ENCODE measurements around the gene TTC4.

The TTC4 gene

DNA sequence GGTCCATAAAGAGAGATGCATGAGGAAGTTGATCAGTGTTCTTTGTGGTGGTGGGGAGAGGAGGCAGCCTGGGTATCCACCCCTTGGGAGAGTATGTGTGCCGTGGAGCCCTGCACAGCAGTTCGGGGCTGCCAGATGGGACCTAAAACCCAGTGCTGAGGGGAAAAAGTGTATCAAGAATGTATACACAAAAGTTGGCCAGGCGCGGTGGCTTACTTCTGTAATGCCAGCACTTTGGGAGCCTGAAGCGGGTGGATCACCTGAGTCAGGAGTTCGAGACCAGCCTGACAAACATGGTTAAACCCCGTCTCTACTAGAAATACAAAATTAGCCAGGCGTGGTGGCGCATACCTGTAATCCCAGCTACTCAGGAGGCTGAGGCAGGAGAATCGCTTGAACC lies 4.1 kb upstream of the TTC4 start:
- H3K9me3 ChIP-seq (ENCODE audit: control insufficient read depth, insufficient read depth, low read length) = no peaks in the 10 kb centered on the region
- TF ChIP-seq, protein P1, sequence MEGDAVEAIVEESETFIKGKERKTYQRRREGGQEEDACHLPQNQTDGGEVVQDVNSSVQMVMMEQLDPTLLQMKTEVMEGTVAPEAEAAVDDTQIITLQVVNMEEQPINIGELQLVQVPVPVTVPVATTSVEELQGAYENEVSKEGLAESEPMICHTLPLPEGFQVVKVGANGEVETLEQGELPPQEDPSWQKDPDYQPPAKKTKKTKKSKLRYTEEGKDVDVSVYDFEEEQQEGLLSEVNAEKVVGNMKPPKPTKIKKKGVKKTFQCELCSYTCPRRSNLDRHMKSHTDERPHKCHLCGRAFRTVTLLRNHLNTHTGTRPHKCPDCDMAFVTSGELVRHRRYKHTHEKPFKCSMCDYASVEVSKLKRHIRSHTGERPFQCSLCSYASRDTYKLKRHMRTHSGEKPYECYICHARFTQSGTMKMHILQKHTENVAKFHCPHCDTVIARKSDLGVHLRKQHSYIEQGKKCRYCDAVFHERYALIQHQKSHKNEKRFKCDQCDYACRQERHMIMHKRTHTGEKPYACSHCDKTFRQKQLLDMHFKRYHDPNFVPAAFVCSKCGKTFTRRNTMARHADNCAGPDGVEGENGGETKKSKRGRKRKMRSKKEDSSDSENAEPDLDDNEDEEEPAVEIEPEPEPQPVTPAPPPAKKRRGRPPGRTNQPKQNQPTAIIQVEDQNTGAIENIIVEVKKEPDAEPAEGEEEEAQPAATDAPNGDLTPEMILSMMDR (IDR thresholded peaks at IDR 0.05; ENCODE audit: low read depth, low read length, poor library complexity, severe bottlenecking) = no peak
- TF ChIP-seq EZH2phosphoT487 (IDR thresholded peaks at IDR 0.05; ENCODE audit: borderline replicate concordance, low read length) = no peak
- H3K4me1 ChIP-seq (ENCODE audit: control insufficient read depth, low read length) = peaks cover 8% of the 10 kb centered on the region

DNA sequence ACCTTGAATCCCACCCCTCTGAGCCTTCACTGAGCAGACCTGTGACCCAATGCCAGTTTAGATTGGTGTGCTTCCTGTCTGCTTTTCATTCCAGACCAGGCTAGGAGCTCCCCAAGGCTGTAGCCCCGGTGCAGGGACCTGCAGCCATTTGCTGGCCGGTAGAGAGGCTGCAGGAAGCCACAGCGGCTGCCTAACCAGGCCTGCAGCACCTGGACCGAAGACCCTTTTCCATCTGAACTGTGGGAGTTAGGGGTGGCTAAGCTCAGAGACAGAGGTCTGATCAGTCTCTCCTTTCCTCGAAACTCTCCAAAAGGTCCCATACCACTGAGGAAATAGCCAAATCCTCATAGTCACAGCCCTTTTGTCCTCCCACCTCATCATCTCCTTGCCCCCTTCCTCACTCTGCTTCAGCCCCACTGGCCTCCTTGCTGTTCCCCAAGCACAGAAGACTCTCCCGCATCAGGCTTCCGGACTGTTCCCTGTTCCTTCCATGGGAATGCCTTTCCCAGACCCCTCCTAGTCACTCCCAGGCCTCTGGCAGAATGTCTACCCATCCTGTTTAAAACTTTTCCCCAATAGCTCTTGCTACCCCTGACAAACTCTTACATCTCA lies 674 bp upstream of the TTC4 start:
- no peaks in the 10 kb centered on the region for H3K9me2 ChIP-seq (replicated peaks; ENCODE audit: control insufficient read depth, low read length)
- H3K79me2 ChIP-seq (ENCODE audit: control insufficient read depth, low read length) = peaks cover 34% of the 10 kb centered on the region
- H3F3A ChIP-seq (ENCODE audit: control insufficient read depth, insufficient read depth) = no peaks in the 10 kb centered on the region
- no peak overlapping the region for H3K27ac ChIP-seq (ENCODE audit: low read depth, low read length)
- H4K20me1 ChIP-seq (ENCODE audit: control insufficient read depth, insufficient read depth, low read depth, low read length) = no peaks in the 10 kb centered on the region
- peak overlapping the region; percentile 91 for H3K4me2 ChIP-seq (ENCODE audit: low read length)
- H3K27me3 ChIP-seq (ENCODE audit: control insufficient read depth, low read length) = no peaks in the 10 kb centered on the region
- no peaks in the 10 kb centered on the region for H3K9me3 ChIP-seq (ENCODE audit: control insufficient read depth, insufficient read depth, low read length)
- H3K36me3 ChIP-seq (ENCODE audit: control insufficient read depth, low read length) = peaks cover 25% of the 10 kb centered on the region
- H3K4me1 ChIP-seq (ENCODE audit: control insufficient read depth, low read length) = peaks cover 17% of the 10 kb centered on the region
- TF ChIP-seq EZH2phosphoT487 (IDR thresholded peaks at IDR 0.05; ENCODE audit: borderline replicate concordance, low read length) = no peak
- TF ChIP-seq, protein P1 (IDR thresholded peaks at IDR 0.05; ENCODE audit: low read depth, low read length, poor library complexity, severe bottlenecking) = no peak
- H3K4me3 ChIP-seq (ENCODE audit: low read length) = peak overlapping the region; percentile 99

More for the DNA sequence above, 4.1 kb upstream of the TTC4 start:
- H3K27me3 ChIP-seq (ENCODE audit: control insufficient read depth, low read length) = peaks cover 9% of the 10 kb centered on the region; the same call in 1 of the 2 replicates
- no peaks in the 10 kb centered on the region for H4K20me1 ChIP-seq (ENCODE audit: control insufficient read depth, insufficient read depth, low read depth, low read length)
- peaks cover 9% of the 10 kb centered on the region for H3K79me2 ChIP-seq (ENCODE audit: control insufficient read depth, low read length)
- no peak overlapping the region for H3K4me2 ChIP-seq (ENCODE audit: low read length)
- H3K27ac ChIP-seq (ENCODE audit: low read depth, low read length) = no peak overlapping the region
- no peaks in the 10 kb centered on the region for H3F3A ChIP-seq (ENCODE audit: control insufficient read depth, insufficient read depth)
- H3K36me3 ChIP-seq (ENCODE audit: control insufficient read depth, low read length) = no peaks in the 10 kb centered on the region; the same call in 1 of the 2 replicates
- H3K4me3 ChIP-seq (ENCODE audit: low read length) = no peak overlapping the region
- H3K9me2 ChIP-seq (replicated peaks; ENCODE audit: control insufficient read depth, low read length) = no peaks in the 10 kb centered on the region

DNA sequence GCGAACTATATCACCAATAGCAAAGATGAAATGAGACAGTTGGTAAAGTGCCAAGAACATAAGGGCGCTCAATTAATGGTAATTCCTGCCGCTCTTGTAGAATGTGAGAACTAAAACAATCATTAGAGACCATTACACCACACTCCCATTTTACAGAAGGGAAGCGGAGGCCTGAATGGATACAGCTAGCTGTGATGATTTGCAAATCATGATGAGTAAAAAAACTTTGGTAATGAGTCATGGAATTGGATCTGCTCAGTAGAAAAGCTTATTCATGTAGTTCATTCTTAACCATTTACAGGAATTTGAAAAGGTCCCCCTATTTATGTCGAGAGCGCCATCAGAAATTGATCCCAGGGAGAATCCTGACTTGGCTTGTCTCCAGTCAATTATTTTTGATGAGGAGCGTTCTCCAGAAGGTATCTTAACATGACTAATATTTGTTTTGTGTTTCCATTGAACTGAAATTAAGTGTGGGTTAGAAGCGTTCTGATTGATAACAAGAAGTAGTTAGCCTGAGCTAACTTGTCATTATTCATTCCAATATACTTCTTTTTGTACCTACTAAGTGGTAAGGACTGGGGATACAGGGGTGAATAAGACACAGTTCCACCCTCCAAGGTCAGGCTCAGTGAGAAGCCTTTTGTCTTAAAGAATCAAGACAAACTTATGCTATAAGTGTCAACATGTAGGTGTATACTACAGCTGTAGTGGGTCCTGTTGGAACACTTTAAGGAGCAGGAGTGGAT lies 812 bp downstream of the TTC4 start:
- TF ChIP-seq, protein P1 (IDR thresholded peaks at IDR 0.05; ENCODE audit: low read depth, low read length, poor library complexity, severe bottlenecking) = no peak
- no peak for TF ChIP-seq EZH2phosphoT487 (IDR thresholded peaks at IDR 0.05; ENCODE audit: borderline replicate concordance, low read length)
- Histone ChIP-seq H3F3A (ENCODE audit: control insufficient read depth, insufficient read depth) (no peaks in the 10 kb centered on the region), H4K20me1 (ENCODE audit: control insufficient read depth, insufficient read depth, low read depth, low read length) (0 out of 2 replicates have a peak, but pooled peaks cover under 1% of the 10 kb centered on the region), H3K36me3 (ENCODE audit: control insufficient read depth, low read length) (peaks cover 39% of the 10 kb centered on the region), H3K9me3 (ENCODE audit: control insufficient read depth, insufficient read depth, low read length) (no peaks in the 10 kb centered on the region), H3K9me2 (replicated peaks; ENCODE audit: control insufficient read depth, low read length) (no peaks in the 10 kb centered on the region), H3K79me2 (ENCODE audit: control insufficient read depth, low read length) (peaks cover 34% of the 10 kb centered on the region), H3K27me3 (ENCODE audit: control insufficient read depth, low read length) (no peaks in the 10 kb centered on the region), H3K27ac (ENCODE audit: low read depth, low read length) (no peak overlapping the region), H3K4me1 (ENCODE audit: control insufficient read depth, low read length) (peaks cover 17% of the 10 kb centered on the region), H3K4me3 (ENCODE audit: low read length) (peak overlapping the region; percentile 99), H3K4me2 (ENCODE audit: low read length) (peak overlapping the region; percentile 91)

Data from DOHH2 (cell line).